ENCODE measurements around the gene DPEP2. TPM values are rescaled to one million over a fixed set of nuclear protein-coding genes. Genes with fewer than 3 reads are reported as not detected.

DPEP2 gene
- total and polyA plus RNA-seq, 2 experiments from 2014 or later, result not detected

DNA sequence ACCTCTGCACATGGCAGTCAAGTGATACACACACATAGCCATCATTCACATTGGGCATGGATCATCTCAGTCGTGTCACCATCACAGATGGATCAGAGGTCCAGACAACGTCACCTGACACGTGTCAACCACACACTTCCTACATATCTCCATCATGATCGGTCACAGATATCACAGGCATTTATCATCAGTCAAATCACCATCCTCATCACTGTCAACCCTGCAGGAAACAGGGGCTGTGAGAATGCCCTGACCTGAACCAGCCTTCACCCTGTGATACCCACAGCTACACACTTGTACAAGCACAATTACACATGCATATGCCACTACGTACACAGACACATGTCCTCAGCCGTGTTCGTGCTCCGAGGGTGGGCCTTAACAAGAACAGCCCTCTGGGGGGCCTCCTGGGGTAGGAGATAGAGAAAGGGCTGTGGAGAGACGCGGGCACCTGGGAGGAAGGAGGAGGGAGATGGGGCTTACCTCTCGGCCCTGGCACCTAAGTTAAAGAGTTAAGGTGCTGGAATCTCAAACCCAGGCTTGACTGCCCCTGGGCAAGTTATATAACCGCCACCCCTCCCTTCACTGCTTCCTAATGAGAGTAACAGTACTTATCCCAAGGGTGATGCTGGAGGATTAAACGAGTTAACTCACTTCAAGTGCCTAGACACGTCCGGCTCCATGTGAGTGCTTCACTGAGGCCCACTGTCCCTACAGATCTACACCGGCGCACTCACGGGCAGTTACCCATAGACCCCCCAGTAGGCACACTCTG, 31.9 kb downstream of the DPEP2 start:
- Histone ChIP-seq H3K36me3 (replicated peaks; ENCODE audit: insufficient read depth, low read depth) (no peaks in the 10 kb centered on the region), H3K79me2 (peaks cover 59% of the 10 kb centered on the region), H4K20me1 (ENCODE audit: insufficient read depth, poor library complexity, severe bottlenecking) (peaks cover 40% of the 10 kb centered on the region), H3K27ac (peak overlapping the region; percentile 95), H3K4me3 (peak overlapping the region; percentile 94), H3K4me2 (peak overlapping the region; percentile 96), H3K27me3 (no peaks in the 10 kb centered on the region), H2AFZ (peak overlapping the region; percentile 77), H3K9me2 (replicated peaks; ENCODE audit: insufficient read depth) (no peaks in the 10 kb centered on the region), H3K4me1 (ENCODE audit: insufficient read depth) (peaks cover 24% of the 10 kb centered on the region), H3K9me3 (ENCODE audit: low read depth) (no peaks in the 10 kb centered on the region)
- WGBS (ENCODE audit: low lambda C conversion rate, missing lambda C conversion rate), result 21% methylated on average over 18 of the region's 18 CpGs
- no peak for DNase-seq (ENCODE audit: low spot score)
- no peak for TF ChIP-seq EZH2phosphoT487 (IDR thresholded peaks at IDR 0.05; ENCODE audit: low read depth, severe bottlenecking, unreplicated experiment)
- TF ChIP-seq EZH2 (IDR thresholded peaks at IDR 0.05; ENCODE audit: borderline replicate concordance), result no peak
- TF ChIP-seq, protein P1, sequence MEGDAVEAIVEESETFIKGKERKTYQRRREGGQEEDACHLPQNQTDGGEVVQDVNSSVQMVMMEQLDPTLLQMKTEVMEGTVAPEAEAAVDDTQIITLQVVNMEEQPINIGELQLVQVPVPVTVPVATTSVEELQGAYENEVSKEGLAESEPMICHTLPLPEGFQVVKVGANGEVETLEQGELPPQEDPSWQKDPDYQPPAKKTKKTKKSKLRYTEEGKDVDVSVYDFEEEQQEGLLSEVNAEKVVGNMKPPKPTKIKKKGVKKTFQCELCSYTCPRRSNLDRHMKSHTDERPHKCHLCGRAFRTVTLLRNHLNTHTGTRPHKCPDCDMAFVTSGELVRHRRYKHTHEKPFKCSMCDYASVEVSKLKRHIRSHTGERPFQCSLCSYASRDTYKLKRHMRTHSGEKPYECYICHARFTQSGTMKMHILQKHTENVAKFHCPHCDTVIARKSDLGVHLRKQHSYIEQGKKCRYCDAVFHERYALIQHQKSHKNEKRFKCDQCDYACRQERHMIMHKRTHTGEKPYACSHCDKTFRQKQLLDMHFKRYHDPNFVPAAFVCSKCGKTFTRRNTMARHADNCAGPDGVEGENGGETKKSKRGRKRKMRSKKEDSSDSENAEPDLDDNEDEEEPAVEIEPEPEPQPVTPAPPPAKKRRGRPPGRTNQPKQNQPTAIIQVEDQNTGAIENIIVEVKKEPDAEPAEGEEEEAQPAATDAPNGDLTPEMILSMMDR (IDR thresholded peaks at IDR 0.05; ENCODE audit: poor library complexity), result no peak

DNA sequence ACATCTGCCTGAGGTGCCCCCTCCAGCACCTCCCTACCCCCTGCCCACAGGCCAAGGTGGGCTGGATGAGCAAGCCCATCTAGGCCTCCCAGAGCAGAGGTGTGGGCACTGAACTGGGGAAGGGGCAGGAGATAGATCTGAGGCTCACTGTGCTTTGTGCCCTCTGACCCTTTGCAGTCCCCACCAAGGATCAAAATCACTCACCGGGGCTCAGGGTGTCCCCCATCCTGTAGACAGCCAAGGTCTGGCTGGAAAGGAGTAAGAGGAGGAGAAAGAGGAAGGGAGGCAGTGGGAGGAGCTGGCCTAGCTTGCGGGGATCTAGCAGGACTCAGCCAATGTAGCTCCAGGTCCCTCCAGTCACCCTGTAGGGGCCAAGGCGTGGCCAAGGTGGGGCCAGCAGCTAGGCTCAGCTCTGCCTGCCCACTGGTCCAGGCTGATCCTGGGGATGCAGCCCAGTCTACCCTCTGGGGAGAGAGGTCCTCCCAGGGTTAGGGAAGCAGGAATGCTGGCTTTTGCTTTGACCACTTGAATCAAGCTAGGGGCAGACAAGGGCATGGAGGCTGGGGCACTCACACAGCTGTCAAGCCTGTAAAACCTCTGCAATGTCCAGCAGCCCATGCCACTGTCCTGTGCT, 32.6 kb downstream of the DPEP2 start:
- no peak for DNase-seq (ENCODE audit: low spot score)
- peaks cover 40% of the 10 kb centered on the region for H4K20me1 ChIP-seq (ENCODE audit: insufficient read depth, poor library complexity, severe bottlenecking)
- H3K27me3 ChIP-seq, result no peaks in the 10 kb centered on the region
- H3K36me3 ChIP-seq (replicated peaks; ENCODE audit: insufficient read depth, low read depth), result no peaks in the 10 kb centered on the region
- H3K9me2 ChIP-seq (replicated peaks; ENCODE audit: insufficient read depth), result no peaks in the 10 kb centered on the region
- H3K27ac ChIP-seq, result peak overlapping the region; percentile 34
- WGBS (ENCODE audit: low lambda C conversion rate, missing lambda C conversion rate), result 57% methylated on average over 3 of the region's 3 CpGs
- peaks cover 62% of the 10 kb centered on the region for H3K79me2 ChIP-seq
- peak overlapping the region; percentile 96 for H3K4me2 ChIP-seq
- TF ChIP-seq, protein P1 (IDR thresholded peaks at IDR 0.05; ENCODE audit: poor library complexity), result no peak
- TF ChIP-seq EZH2phosphoT487 (IDR thresholded peaks at IDR 0.05; ENCODE audit: low read depth, severe bottlenecking, unreplicated experiment) (no peak), EZH2 (IDR thresholded peaks at IDR 0.05; ENCODE audit: borderline replicate concordance) (no peak)
- H3K4me3 ChIP-seq, result no peak overlapping the region
- H2AFZ ChIP-seq, result no peak overlapping the region
- no peaks in the 10 kb centered on the region for H3K9me3 ChIP-seq (ENCODE audit: low read depth)
- H3K4me1 ChIP-seq (ENCODE audit: insufficient read depth), result peaks cover 24% of the 10 kb centered on the region

DNA sequence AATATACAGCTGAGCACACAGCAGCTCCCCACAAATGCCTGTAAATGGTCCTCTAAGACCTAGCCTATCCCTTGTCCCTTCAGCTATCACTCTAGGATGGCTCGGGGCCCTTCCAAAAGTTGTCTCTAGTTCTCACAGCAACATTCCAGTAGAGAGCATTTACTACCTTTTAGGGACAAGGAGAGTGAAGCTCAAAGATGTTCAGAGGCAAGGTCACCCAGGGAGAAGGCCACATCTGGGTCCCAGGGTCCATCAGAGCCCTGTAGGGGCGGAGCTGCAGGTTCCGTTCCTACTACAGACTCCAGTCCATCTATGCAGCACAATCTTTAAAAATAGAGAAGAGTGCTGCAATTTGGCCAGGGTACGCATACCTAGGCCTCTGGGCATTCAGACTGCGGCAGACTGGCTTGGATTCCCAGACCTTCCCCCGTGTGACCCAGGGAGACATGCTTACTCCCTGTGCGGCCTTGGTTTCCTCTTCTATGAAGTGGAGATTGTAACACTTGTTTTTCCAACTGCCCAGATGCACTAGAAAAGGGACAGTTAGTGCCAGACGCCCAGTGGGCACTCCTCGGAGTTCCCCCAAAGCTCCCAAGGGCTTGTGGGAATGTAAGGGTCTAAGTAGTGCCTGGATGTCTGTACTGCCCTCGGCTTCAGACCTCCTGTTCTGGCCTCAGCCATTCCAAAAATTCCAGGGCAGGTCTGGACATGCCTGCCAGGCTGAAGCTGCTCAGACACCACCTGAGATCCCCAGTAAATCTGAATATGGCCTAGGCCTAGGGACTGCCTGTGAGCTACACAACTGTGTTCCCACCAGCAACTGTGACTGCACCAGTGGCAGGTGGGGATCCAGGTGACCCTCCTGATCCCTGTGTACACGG, 33.4 kb downstream of the DPEP2 start:
- no peaks in the 10 kb centered on the region for H3K9me3 ChIP-seq (ENCODE audit: low read depth)
- H3K4me3 ChIP-seq, result no peak overlapping the region
- DNase-seq (ENCODE audit: low spot score), result no peak
- H3K27ac ChIP-seq, result peak overlapping the region; percentile 34
- no peaks in the 10 kb centered on the region for H3K36me3 ChIP-seq (replicated peaks; ENCODE audit: insufficient read depth, low read depth)
- WGBS (ENCODE audit: low lambda C conversion rate, missing lambda C conversion rate), result 75% methylated on average over 11 of the region's 11 CpGs
- TF ChIP-seq, protein P1 (IDR thresholded peaks at IDR 0.05; ENCODE audit: poor library complexity), result no peak
- TF ChIP-seq EZH2 (IDR thresholded peaks at IDR 0.05; ENCODE audit: borderline replicate concordance) (no peak), EZH2phosphoT487 (IDR thresholded peaks at IDR 0.05; ENCODE audit: low read depth, severe bottlenecking, unreplicated experiment) (no peak)
- peaks cover 62% of the 10 kb centered on the region for H3K79me2 ChIP-seq
- no peaks in the 10 kb centered on the region for H3K9me2 ChIP-seq (replicated peaks; ENCODE audit: insufficient read depth)
- peak overlapping the region; percentile 96 for H3K4me2 ChIP-seq
- peaks cover 24% of the 10 kb centered on the region for H3K4me1 ChIP-seq (ENCODE audit: insufficient read depth)
- H2AFZ ChIP-seq, result no peak overlapping the region
- no peaks in the 10 kb centered on the region for H3K27me3 ChIP-seq
- peaks cover 40% of the 10 kb centered on the region for H4K20me1 ChIP-seq (ENCODE audit: insufficient read depth, poor library complexity, severe bottlenecking)

All from hepatocyte (in vitro differentiated cells).